ENCODE data around the gene MAN1A2. TPM values are rescaled to one million over a fixed set of nuclear protein-coding genes. Genes with fewer than 3 reads are reported as not detected.

MAN1A2 gene
- total and polyA plus RNA-seq, 10 of the 15 experiments (the other 5 are each of a cell fraction or from before 2014, with no cell fraction given) = 2.8 to 23.6 (median 16.0) TPM

- Histone ChIP-seq H3K4me3 (no peak overlapping the region), H3K79me2 (ENCODE audit: control insufficient read depth, insufficient read depth, low read length) (no peaks in the 10 kb centered on the region), H2AFZ (ENCODE audit: control insufficient read depth, low read depth, low read length) (no peak overlapping the region), H3K4me2 (ENCODE audit: control insufficient read depth, insufficient read depth) (no peak overlapping the region), H3K36me3 (ENCODE audit: control insufficient read depth in 2 of 2, insufficient read depth in 2 of 2, low read length in 1 of 2) (no peaks in the 10 kb centered on the region), H3K27me3 (replicated peaks in 1 of 2; ENCODE audit: control insufficient read depth in 2 of 2, insufficient read depth in 2 of 2, low read length in 1 of 2) (peaks cover 0 to 6% of the 10 kb centered on the region in 2 experiments; a peak in 3 of 4 replicates), H4K20me1 (ENCODE audit: control insufficient read depth, insufficient read depth) (peaks cover 3% of the 10 kb centered on the region), H3K27ac (ENCODE audit: control insufficient read depth, insufficient read depth) (no peak overlapping the region), H3K4me1 (ENCODE audit: control insufficient read depth, insufficient read depth, low read length) (no peaks in the 10 kb centered on the region), H3K9ac (ENCODE audit: control insufficient read depth, insufficient read depth, low read length) (no peak overlapping the region), H3K9me3 (replicated peaks; ENCODE audit: control insufficient read depth, insufficient read depth, low read length) (no peaks in the 10 kb centered on the region)
- RAD21 ChIA-PET (ENCODE audit: unreplicated experiment) = no interaction called here
- no peak for DNase-seq (ENCODE audit: low read depth, low spot score)
- in situ Hi-C loops (cut with MboI) (no loop called here), intact Hi-C loops (cut with micrococcal nuclease; ENCODE audit: unreplicated experiment) (no loop called here)
- ATAC-seq = no peak
- POLR2A ChIA-PET = no interaction called here
- WGBS (ENCODE audit: insufficient coverage, insufficient replicate concordance, low lambda C conversion rate, missing lambda C conversion rate) = 44% methylated on average over 8 of the region's 8 CpGs
- TF ChIP-seq KLF5 (IDR thresholded peaks at IDR 0.05; ENCODE audit: partially characterized antibody) (no peak), RBBP5 (conservative IDR thresholded peaks at IDR 0.05) (no peak), TCF7 (IDR thresholded peaks at IDR 0.05; ENCODE audit: borderline replicate concordance) (no peak), ZSCAN29 (IDR thresholded peaks at IDR 0.05) (no peak), ZNF217 (IDR thresholded peaks at IDR 0.05) (no peak), TBL1XR1 (IDR thresholded peaks at IDR 0.05; ENCODE audit: low read depth, low read length) (no peak), CEBPZ (IDR thresholded peaks at IDR 0.05; ENCODE audit: low read depth, low read length) (no peak), SMAD5 (IDR thresholded peaks at IDR 0.05; ENCODE audit: low read depth) (no peak), SKIL (IDR thresholded peaks at IDR 0.05; ENCODE audit: low read depth, poor library complexity, severe bottlenecking) (no peak), NR2C1 (IDR thresholded peaks at IDR 0.05) (no peak), E4F1 (IDR thresholded peaks at IDR 0.05; ENCODE audit: borderline replicate concordance, partially characterized antibody) (no peak), HDGF (IDR thresholded peaks at IDR 0.05) (no peak)
- no TSS peak for BruUV-seq (replicated peaks)
- no peak for FAIRE-seq
- SMC1A ChIA-PET (ENCODE audit: uncharacterized antibody, unreplicated experiment) = no interaction called here
- CTCF ChIA-PET = interaction anchor here (0.7 to 1.1 kb wide), 2 partner anchors 191 to 193 kb away, joined by 3 read pairs; no protein-coding TSS in a partner anchor
These were observed 198.7 kb downstream of the MAN1A2 start for GRCh38 chr1:117565745-117566455.
